ENCODE results near the gene RRAGD. TPM values are rescaled to one million over a fixed set of nuclear protein-coding genes. Genes with fewer than 3 reads are reported as not detected.

The RRAGD gene
- total and polyA plus RNA-seq, 2 of the 8 experiments (the other 6 are each of a cell fraction or from before 2014, with no cell fraction given): 7.2 to 30.8 TPM

DNA sequence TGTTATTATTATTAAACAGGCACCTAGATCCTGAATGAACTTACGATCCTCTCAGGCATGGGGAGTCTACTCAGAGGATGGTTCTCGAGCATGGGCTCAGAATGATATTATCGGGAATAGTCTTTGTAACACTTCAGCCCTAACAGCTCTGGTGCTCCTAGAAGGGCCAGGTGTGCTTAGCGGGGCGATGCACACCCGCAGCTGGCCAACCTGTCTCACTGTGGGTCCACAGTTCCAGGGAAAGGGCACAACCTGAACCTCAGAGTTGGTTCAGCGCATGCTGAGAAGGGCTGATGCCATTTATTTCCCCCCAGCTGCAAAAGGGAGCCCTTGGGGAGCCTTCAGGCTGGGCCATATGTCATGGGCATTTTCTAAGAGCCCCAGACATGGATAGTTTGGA is 26.2 kb downstream of the RRAGD start (continued):
- TF ChIP-seq NANOG (IDR thresholded peaks at IDR 0.05; ENCODE audit: insufficient read depth, low read depth, low read length, poor library complexity, severe bottlenecking) (no peak), TBP (IDR thresholded peaks at IDR 0.05; ENCODE audit: low read depth, low read length) (no peak), GTF2F1 (IDR thresholded peaks at IDR 0.05; ENCODE audit: borderline replicate concordance, low read depth, low read length) (no peak), CTCF (IDR thresholded peaks at IDR 0.05; ENCODE audit: control extremely low read depth in 1 of 3, insufficient read depth in 1 of 3, low read depth in 1 of 3, low read length in 3 of 3) (no peak), CHD1 (IDR thresholded peaks at IDR 0.05; ENCODE audit: low read depth, low read length) (no peak)
- TF ChIP-seq, protein P1, sequence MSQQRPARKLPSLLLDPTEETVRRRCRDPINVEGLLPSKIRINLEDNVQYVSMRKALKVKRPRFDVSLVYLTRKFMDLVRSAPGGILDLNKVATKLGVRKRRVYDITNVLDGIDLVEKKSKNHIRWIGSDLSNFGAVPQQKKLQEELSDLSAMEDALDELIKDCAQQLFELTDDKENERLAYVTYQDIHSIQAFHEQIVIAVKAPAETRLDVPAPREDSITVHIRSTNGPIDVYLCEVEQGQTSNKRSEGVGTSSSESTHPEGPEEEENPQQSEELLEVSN (IDR thresholded peaks at IDR 0.05): no peak
